RWPE2 (cell line): ENCODE results near the gene CSTA.

Experiments used
- ATAC-seq: fragments of 200-7000 bp; cut with Tn5 transposase; 3 replicates; pipeline ENCODE4 v1.9.1; 2021; ENCODE audit warnings: low read depth
- DNase-seq: peaks from one replicate; pipeline ENCODE4 v3.0.0-alpha.2; 2020; ENCODE audit warnings: low spot score
- H3K27ac ChIP-seq: fragments of 450-650 bp; 2 replicates; pipeline ENCODE4 v1.5.1; 2017; ENCODE audit warnings: mild to moderate bottlenecking; ENCODE audit not compliant: poor library complexity, severe bottlenecking
- H3K27me3 ChIP-seq: fragments of 250-450 bp; sonication (Bioruptor Pico); 2 replicates; pipeline ENCODE4 v1.5.1; 2021; ENCODE audit warnings: mild to moderate bottlenecking, moderate library complexity; ENCODE audit not compliant: insufficient read depth, poor library complexity, severe bottlenecking
- H3K36me3 ChIP-seq: fragments of 250-450 bp; sonication (Bioruptor Pico); 2 replicates; pipeline ENCODE4 v1.5.1; 2020; ENCODE audit warnings: low read depth, mild to moderate bottlenecking, moderate library complexity
- H3K4me1 ChIP-seq: fragments of 250-450 bp; sonication (Bioruptor Pico); 2 replicates; pipeline ENCODE4 v1.5.1; 2021; ENCODE audit warnings: mild to moderate bottlenecking, moderate library complexity; ENCODE audit not compliant: insufficient read depth, poor library complexity, severe bottlenecking
- H3K4me3 ChIP-seq: fragments of 250-450 bp; sonication (Bioruptor Pico); 2 replicates; pipeline ENCODE4 v1.5.1; 2021; ENCODE audit warnings: mild to moderate bottlenecking, moderate library complexity; ENCODE audit not compliant: severe bottlenecking
- H3K9me3 ChIP-seq: fragments of 250-450 bp; sonication (Bioruptor Pico); 2 replicates; pipeline ENCODE4 v1.5.1; 2021; ENCODE audit warnings: mild to moderate bottlenecking, moderate library complexity; ENCODE audit not compliant: severe bottlenecking
- CTCF ChIP-seq: fragments of 450-650 bp; IDR thresholded peaks from one replicate; pipeline ENCODE4 v1.5.1; 2017; ENCODE audit warnings: mild to moderate bottlenecking, moderate library complexity; ENCODE audit not compliant: poor library complexity, severe bottlenecking

CSTA gene

GRCh38 chr3:122318620-122319019 is 6.4 kb upstream of the CSTA start:
- Histone ChIP-seq H3K36me3 (no peaks in the 10 kb centered on the region), H3K9me3 (no peaks in the 10 kb centered on the region), H3K27me3 (no peaks in the 10 kb centered on the region), H3K4me3 (no peak overlapping the region), H3K4me1 (peaks cover 25% of the 10 kb centered on the region), H3K27ac (peak overlapping the region; percentile 29)
- TF ChIP-seq CTCF, result no peak
- ATAC-seq (peak; percentile 55; the same call in 2 of the 3 replicates), DNase-seq (no peak)

- Histone ChIP-seq H3K27me3 (no peaks in the 10 kb centered on the region), H3K27ac (no peak overlapping the region), H3K4me1 (peaks cover 36% of the 10 kb centered on the region), H3K4me3 (no peak overlapping the region), H3K9me3 (no peaks in the 10 kb centered on the region), H3K36me3 (peaks cover under 1% of the 10 kb centered on the region)
- DNase-seq (no peak), ATAC-seq (no peak)
- no peak for TF ChIP-seq CTCF
Measured at GRCh38 chr3:122322095-122323075, 2.7 kb upstream of the CSTA start.

GRCh38 chr3:122325769-122326168 is 721 bp downstream of the CSTA start:
- Histone ChIP-seq H3K36me3 (peaks cover 26% of the 10 kb centered on the region), H3K4me3 (peak overlapping the region; percentile 30), H3K27ac (peak overlapping the region; percentile 84), H3K27me3 (no peaks in the 10 kb centered on the region), H3K4me1 (peaks cover 25% of the 10 kb centered on the region), H3K9me3 (no peaks in the 10 kb centered on the region)
- ATAC-seq (no peak), DNase-seq (no peak)
- TF ChIP-seq CTCF, result no peak

GRCh38 chr3:122331886-122332285 is 6.8 kb downstream of the CSTA start:
- H3K27me3 ChIP-seq, result no peaks in the 10 kb centered on the region
- ATAC-seq, result no peak
- no peak overlapping the region for H3K27ac ChIP-seq
- peaks cover 74% of the 10 kb centered on the region for H3K36me3 ChIP-seq
- no peak for TF ChIP-seq CTCF
- H3K4me1 ChIP-seq, result no peaks in the 10 kb centered on the region
- no peak overlapping the region for H3K4me3 ChIP-seq
- no peaks in the 10 kb centered on the region for H3K9me3 ChIP-seq
- DNase-seq, result no peak

GRCh38 chr3:122332551-122332950 is 7.5 kb downstream of the CSTA start:
- no peaks in the 10 kb centered on the region for H3K9me3 ChIP-seq

More at GRCh38 chr3:122332551-122332950, 7.5 kb downstream of the CSTA start:
- no peaks in the 10 kb centered on the region for H3K4me1 ChIP-seq
- ATAC-seq (no peak), DNase-seq (no peak)
- peaks cover 78% of the 10 kb centered on the region for H3K36me3 ChIP-seq
- no peak overlapping the region for H3K27ac ChIP-seq
- no peaks in the 10 kb centered on the region for H3K27me3 ChIP-seq
- no peak for TF ChIP-seq CTCF
- no peak overlapping the region for H3K4me3 ChIP-seq
